Measurements from ENCODE around the gene CFLAR. TPM values are rescaled to one million over a fixed set of nuclear protein-coding genes. Genes with fewer than 3 reads are reported as not detected.
A peak's percentile ranks its signal among the peaks of the same experiment; 100 is the strongest.
"Not testable (repeated sequence)": the region's sequence is repeated elsewhere in the genome, so short reads cannot be mapped to it uniquely, and the experiment has no call there.

The CFLAR gene
- total RNA-seq, 2 donors from 2014 or later = 90.1 to 126 TPM

DNA sequence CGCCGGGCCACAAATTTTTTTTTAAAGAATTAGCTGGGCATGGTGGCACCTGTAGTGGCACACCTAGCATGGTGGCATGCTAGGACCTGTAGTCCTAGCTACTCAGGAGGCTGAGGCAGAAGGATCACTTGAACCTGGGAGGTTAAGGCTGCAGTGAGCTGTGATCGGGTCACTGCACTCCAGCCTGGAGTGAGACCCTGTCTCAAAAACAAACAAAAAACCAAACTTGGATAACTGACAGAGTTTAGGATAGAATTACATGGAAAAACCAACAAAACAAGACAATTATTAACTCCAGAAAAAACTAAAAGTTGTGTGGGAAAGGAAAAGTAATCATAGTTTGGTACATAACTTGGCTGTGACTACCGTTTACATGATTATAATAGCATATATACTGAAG is 1.6 kb upstream of the CFLAR start:
- intact Hi-C loops (cut with DNase I) = no loop called here
- DNase-seq = no peak
- TF ChIP-seq, protein P1, sequence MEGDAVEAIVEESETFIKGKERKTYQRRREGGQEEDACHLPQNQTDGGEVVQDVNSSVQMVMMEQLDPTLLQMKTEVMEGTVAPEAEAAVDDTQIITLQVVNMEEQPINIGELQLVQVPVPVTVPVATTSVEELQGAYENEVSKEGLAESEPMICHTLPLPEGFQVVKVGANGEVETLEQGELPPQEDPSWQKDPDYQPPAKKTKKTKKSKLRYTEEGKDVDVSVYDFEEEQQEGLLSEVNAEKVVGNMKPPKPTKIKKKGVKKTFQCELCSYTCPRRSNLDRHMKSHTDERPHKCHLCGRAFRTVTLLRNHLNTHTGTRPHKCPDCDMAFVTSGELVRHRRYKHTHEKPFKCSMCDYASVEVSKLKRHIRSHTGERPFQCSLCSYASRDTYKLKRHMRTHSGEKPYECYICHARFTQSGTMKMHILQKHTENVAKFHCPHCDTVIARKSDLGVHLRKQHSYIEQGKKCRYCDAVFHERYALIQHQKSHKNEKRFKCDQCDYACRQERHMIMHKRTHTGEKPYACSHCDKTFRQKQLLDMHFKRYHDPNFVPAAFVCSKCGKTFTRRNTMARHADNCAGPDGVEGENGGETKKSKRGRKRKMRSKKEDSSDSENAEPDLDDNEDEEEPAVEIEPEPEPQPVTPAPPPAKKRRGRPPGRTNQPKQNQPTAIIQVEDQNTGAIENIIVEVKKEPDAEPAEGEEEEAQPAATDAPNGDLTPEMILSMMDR (IDR thresholded peaks at IDR 0.05) = no peak
- H3K4me1 ChIP-seq = no peaks in the 10 kb centered on the region
- no peak overlapping the region for H3K4me3 ChIP-seq
- H3K9me3 ChIP-seq = no peaks in the 10 kb centered on the region
- H3K27me3 ChIP-seq = no peaks in the 10 kb centered on the region
- H3K27ac ChIP-seq = no peak overlapping the region
- no peaks in the 10 kb centered on the region for H3K36me3 ChIP-seq
- no peak overlapping the region for H3K9ac ChIP-seq (ENCODE audit: low read depth in 2 of 2, low read length in 2 of 2)

DNA sequence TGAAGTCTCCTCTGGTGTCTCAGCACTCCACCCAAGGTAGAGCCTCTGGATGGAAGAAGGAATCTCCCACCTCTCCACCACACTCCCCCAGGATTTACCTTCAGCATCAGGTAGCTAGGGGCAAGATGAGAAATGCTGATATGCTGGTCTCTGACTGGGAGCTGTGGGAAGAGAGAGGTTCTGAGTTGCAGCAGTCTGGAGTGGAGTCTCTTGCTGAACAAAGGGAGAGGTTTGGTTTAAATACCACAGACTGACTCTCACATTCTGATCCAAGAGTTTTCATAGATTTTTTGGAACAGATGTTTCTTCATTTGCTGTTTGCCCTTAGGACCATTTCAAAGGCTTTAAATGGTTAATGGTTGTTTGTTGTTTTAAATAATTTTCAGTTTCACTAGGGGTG is 1.1 kb upstream of the CFLAR start:
- Histone ChIP-seq H3K27me3 (no peaks in the 10 kb centered on the region), H3K4me3 (no peak overlapping the region), H3K9ac (ENCODE audit: low read depth in 2 of 2, low read length in 2 of 2) (peak overlapping the region in 1 of 2 donors; percentile 66), H3K9me3 (no peaks in the 10 kb centered on the region), H3K36me3 (no peaks in the 10 kb centered on the region), H3K27ac (no peak overlapping the region), H3K4me1 (no peaks in the 10 kb centered on the region)
- intact Hi-C loops (cut with DNase I) = loop anchor here (5.0 kb wide), 2 partner anchors 37 to 43 kb away; partner anchors contain the start of genes HYCC2 and NDUFB3
- TF ChIP-seq, protein P1 (IDR thresholded peaks at IDR 0.05) = no peak
- no peak for DNase-seq

DNA sequence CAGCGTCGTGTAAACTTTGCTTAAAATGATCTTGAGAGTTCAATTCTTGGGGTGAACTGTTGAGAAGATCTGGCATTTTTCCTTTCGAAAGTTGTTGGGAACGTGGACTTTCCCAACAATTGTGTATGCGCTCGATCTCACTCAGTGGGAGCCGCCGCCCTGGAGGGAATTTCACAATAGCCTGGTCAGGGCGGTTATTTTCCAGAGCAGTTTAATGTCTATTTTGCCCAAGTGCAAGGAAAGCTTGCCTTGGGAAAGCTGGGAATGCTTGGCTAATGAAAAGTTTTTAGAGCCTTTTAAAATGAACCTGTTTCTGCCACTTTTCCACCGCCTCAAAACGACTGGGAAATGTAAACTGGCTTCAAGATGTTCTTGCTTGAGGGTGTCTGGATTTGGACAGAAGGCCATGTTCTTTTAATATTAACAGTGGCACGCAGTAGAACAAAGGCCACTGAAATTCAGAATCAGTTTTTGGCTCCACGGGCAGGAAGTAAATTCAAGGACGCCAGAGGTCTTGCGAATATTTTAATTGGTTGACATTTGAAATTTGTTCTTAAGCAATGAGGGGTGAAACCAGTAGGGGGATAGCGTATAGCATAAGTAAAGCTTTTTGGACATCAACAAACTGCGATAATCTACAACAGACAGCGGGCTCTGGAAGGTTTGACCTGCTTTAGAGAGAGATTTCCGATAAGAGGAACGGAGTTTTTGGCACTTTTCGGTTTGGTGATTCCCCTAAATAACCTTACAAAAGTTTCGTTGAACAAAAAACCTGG is 1.2 kb downstream of the CFLAR start:
- Histone ChIP-seq H3K4me1 (no peaks in the 10 kb centered on the region), H3K27me3 (no peaks in the 10 kb centered on the region), H3K9ac (ENCODE audit: low read depth in 2 of 2, low read length in 2 of 2) (peak overlapping the region; percentile 95 to 99), H3K27ac (peak overlapping the region; percentile 100), H3K36me3 (no peaks in the 10 kb centered on the region), H3K4me3 (peak overlapping the region; percentile 93), H3K9me3 (no peaks in the 10 kb centered on the region)
- TF ChIP-seq, protein P1 (IDR thresholded peaks at IDR 0.05) = no peak
- intact Hi-C loops (cut with DNase I) = loop anchor here (5.0 kb wide), 2 partner anchors 35 to 45 kb away; partner anchors contain the start of genes HYCC2 and NDUFB3
- peak; percentile 65 for DNase-seq

DNA sequence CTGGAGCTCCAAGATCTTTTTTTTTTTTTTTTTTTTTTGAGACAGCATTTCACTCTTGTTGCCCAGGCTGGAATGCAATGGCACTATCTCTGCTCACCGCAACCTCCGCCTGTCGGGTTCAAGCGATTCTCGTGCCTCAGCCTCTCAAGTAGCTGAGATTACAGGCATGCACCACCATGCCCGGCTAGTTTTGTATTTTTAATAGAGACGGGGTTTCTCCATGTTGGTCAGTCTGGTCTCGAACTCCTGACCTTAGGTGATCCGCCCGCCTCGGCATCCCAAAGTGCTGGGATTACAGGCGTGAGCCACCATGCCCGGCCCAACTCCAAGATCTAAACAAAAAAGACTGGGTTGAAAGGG is 1.8 kb downstream of the CFLAR start:
- not testable (repeated sequence) for H3K27me3 ChIP-seq, H3K4me1 ChIP-seq, H3K9me3 ChIP-seq, H3K36me3 ChIP-seq, DNase-seq
- peak overlapping the region; percentile 95 to 99 for H3K9ac ChIP-seq (ENCODE audit: low read depth in 2 of 2, low read length in 2 of 2)
- H3K27ac ChIP-seq = peak overlapping the region; percentile 100
- H3K4me3 ChIP-seq = peak overlapping the region; percentile 93
- intact Hi-C loops (cut with DNase I) = loop anchor here (5.0 kb wide), 2 partner anchors 35 to 45 kb away; partner anchors contain the start of genes HYCC2 and NDUFB3

DNA sequence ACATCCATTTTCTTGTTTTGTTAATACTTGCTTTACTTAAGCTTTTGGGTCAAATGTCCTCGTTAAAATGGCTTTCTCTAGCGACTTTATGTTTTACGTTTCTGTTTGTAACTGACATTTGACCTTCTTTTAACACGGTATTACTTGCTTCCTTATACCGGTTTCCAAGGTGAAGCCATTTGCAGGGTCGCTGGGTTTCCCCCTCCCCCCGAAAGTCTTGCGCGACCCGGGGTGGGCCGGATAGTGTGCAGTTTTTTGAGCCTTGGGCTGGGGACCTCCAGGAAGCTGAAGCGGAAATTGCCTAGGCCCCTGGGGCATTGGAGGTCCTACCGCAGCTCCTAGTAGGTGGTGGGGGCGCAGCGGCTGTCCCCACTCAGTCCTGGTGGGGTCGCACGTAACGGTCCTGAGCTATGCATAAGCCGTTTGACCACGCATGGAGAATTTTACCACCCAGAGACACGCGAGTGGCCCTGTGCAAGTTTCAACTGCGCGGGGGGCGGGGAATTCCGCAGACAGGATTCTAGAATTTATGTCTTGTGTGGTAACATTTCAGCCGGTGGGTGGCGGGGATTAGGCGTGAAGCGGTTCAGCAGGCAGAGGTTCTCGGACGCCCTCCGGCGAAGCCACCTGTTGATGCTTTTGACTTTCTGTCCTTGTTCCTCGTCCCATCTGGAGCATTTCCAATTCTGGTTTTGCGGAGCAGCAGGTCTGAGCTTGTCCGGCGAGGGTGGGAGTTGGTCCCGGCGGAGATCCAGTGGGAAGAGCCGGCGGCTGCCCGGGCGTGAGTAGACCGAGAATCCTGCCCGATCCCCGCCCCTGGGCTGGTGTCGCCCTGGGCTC is 2.4 kb downstream of the CFLAR start:
- TF ChIP-seq, protein P1 (IDR thresholded peaks at IDR 0.05) = peak; percentile 44
- H3K9ac ChIP-seq (ENCODE audit: low read depth in 2 of 2, low read length in 2 of 2) = peak overlapping the region; percentile 95 to 99
- DNase-seq = peak; percentile 93
- H3K36me3 ChIP-seq = no peaks in the 10 kb centered on the region
- H3K9me3 ChIP-seq = no peaks in the 10 kb centered on the region
- intact Hi-C loops (cut with DNase I) = loop anchor here (5.0 kb wide), 2 partner anchors 34 to 46 kb away; partner anchors contain the start of genes HYCC2 and NDUFB3
- no peaks in the 10 kb centered on the region for H3K27me3 ChIP-seq
- peak overlapping the region; percentile 100 for H3K27ac ChIP-seq
- no peaks in the 10 kb centered on the region for H3K4me1 ChIP-seq
- peak overlapping the region; percentile 93 for H3K4me3 ChIP-seq

Data from colonic mucosa (tissue), 4 donors.